Neural cell (in vitro differentiated cells): ENCODE data around the gene TMEM135. TPM values are rescaled to one million over a fixed set of nuclear protein-coding genes. Genes with fewer than 3 reads are reported as not detected.

Source experiments
- H2AFZ ChIP-seq: fragments of 200-600, 300-800 bp; sonication (generic), shearing (Covaris generic); 2 replicates; pipeline ENCODE4 v1.6.0; 2014; ENCODE audit warnings: low read depth, mild to moderate bottlenecking, antibody characterized with exemption, low read length, moderate library complexity
- H3F3A ChIP-seq: fragments of 200-600 bp; shearing (Covaris generic); 2 replicates; pipeline ENCODE4 v1.6.1; 2016; ENCODE audit warnings: mild to moderate bottlenecking, moderate library complexity, mixed read lengths, antibody characterized with exemption, low read length; ENCODE audit not compliant: insufficient read depth, poor library complexity, severe bottlenecking
- H3K27ac ChIP-seq: fragments of 200-600, 300-800 bp; sonication (generic), shearing (Covaris generic); 2 replicates; pipeline ENCODE4 v1.5.1; 2014; ENCODE audit warnings: mild to moderate bottlenecking, low read length, moderate library complexity
- H3K27me3 ChIP-seq: fragments of 300-800, 200-600 bp; sonication (generic), shearing (Covaris generic); 2 replicates; pipeline ENCODE4 v1.6.0; 2014; ENCODE audit warnings: mild to moderate bottlenecking, low read depth, low read length, moderate library complexity; ENCODE audit not compliant: insufficient read depth
- H3K36me3 ChIP-seq: fragments of 300-800, 200-600 bp; sonication (generic), shearing (Covaris generic); 2 replicates; pipeline ENCODE4 v1.5.1; 2014; ENCODE audit warnings: mild to moderate bottlenecking, antibody characterized with exemption, low read length, moderate library complexity; ENCODE audit not compliant: insufficient read depth
- H3K4me2 ChIP-seq: fragments of 300-800, 200-600 bp; sonication (generic), shearing (Covaris generic); 2 replicates; pipeline ENCODE4 v1.6.0; 2014; ENCODE audit warnings: mild to moderate bottlenecking, low read length
- H3K4me3 ChIP-seq: fragments of 300-800, 200-600 bp; sonication (generic), shearing (Covaris generic); 2 replicates; pipeline ENCODE4 v1.5.1; 2014; ENCODE audit warnings: mild to moderate bottlenecking, low read length, moderate library complexity
- H3K79me2 ChIP-seq: fragments of 200-600 bp; shearing (Covaris generic); replicated peaks from 2 replicates; pipeline ENCODE4 v1.6.0; 2014; ENCODE audit warnings: mild to moderate bottlenecking, low read length, moderate library complexity; ENCODE audit not compliant: insufficient read depth
- H3K9ac ChIP-seq: fragments of 300-800, 200-600 bp; sonication (generic), shearing (Covaris generic); 2 replicates; pipeline ENCODE4 v1.6.1; 2016; ENCODE audit warnings: mild to moderate bottlenecking, low read length, mixed read lengths
- H3K9me2 ChIP-seq: fragments of 200-600 bp; shearing (Covaris generic); 2 replicates; pipeline ENCODE4 v1.6.1; 2016; ENCODE audit warnings: mild to moderate bottlenecking, low read length, mixed read lengths; ENCODE audit not compliant: insufficient read depth
- H3K9me3 ChIP-seq: fragments of 200-600, 300-800 bp; sonication (generic), shearing (Covaris generic); 2 replicates; pipeline ENCODE4 v1.6.1; 2016; ENCODE audit warnings: mild to moderate bottlenecking, mixed run types, low read length, moderate library complexity, mixed read lengths
- H4K20me1 ChIP-seq: fragments of 200-600 bp; shearing (Covaris generic); 2 replicates; pipeline ENCODE4 v1.6.1; 2016; ENCODE audit warnings: mild to moderate bottlenecking, mixed run types; ENCODE audit not compliant: insufficient read depth
- EP300 ChIP-seq: fragments of 450-650 bp; conservative IDR thresholded peaks from 2 replicates; pipeline ENCODE4 v1.6.1; 2014; ENCODE audit warnings: antibody characterized with exemption, mild to moderate bottlenecking, moderate library complexity; ENCODE audit not compliant: poor library complexity, severe bottlenecking
- EZH2 ChIP-seq: fragments of 200-600, 300-800 bp; shearing (Covaris generic), sonication (generic); IDR thresholded peaks from 2 replicates; pipeline ENCODE4 v1.6.1; 2014; ENCODE audit warnings: antibody characterized with exemption, low read length, borderline replicate concordance, mild to moderate bottlenecking; ENCODE audit not compliant: insufficient read depth, poor library complexity, severe bottlenecking
- MXI1 ChIP-seq: fragments of 450-650 bp; conservative IDR thresholded peaks from 2 replicates; pipeline ENCODE4 v1.6.1; 2014; ENCODE audit warnings: antibody characterized with exemption, mild to moderate bottlenecking; ENCODE audit not compliant: poor library complexity, severe bottlenecking
- POLR2AphosphoS5 ChIP-seq: IDR thresholded peaks from 2 replicates; pipeline ENCODE4 v1.6.1; 2012
- RAD21 ChIP-seq: fragments of 450-650 bp; conservative IDR thresholded peaks from 2 replicates; pipeline ENCODE4 v1.6.1; 2014; ENCODE audit warnings: antibody characterized with exemption, mild to moderate bottlenecking, moderate library complexity
- SMC3 ChIP-seq: fragments of 450-650 bp; conservative IDR thresholded peaks from 2 replicates; pipeline ENCODE4 v1.6.1; 2014; ENCODE audit warnings: antibody characterized with exemption, mild to moderate bottlenecking, moderate library complexity; ENCODE audit not compliant: poor library complexity
- TAF1 ChIP-seq: IDR thresholded peaks from 2 replicates; pipeline ENCODE4 v1.6.1; 2012; ENCODE audit warnings: low read depth
- polyA plus RNA-seq: library from polyadenylated mRNA; depleted of rRNA; stranded (reverse); fragments of >200 nt; gene quantifications from 2 replicates; pipeline ENCODE4 v1.2.3, GENCODE V29; 2014
- TF ChIP-seq, protein P1 (sequence below): IDR thresholded peaks from 2 replicates; pipeline ENCODE4 v1.6.1; 2012; ENCODE audit warnings: borderline replicate concordance
- TF ChIP-seq, protein P2 (sequence below): fragments of 450-650 bp; IDR thresholded peaks from 2 replicates; pipeline ENCODE4 v1.5.1; 2014; ENCODE audit warnings: antibody characterized with exemption, mild to moderate bottlenecking, moderate library complexity; ENCODE audit not compliant: poor library complexity, severe bottlenecking

Gene TMEM135
- polyA plus RNA-seq, 1 donor from 2014 or later: 15.6 TPM

DNA sequence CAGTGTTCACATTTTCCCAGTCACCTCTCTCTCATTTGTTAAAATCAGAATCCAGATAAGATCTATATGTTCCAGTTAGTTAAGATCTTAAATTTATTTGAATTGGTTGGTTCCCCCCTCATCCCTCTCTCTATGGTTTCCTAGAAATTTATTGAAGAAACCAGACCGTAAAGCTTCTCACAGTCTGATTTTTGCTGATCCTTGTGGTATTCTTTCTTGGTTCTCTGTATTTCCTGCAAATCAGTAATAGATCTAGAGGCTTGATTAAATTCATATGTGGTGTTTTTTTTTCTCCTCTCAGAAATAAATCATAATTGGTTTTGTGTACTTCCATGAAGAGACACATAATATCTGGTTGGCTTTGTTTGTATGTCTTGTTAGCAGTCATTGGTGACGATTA lies 147.5 kb downstream of the TMEM135 start:
- H4K20me1 ChIP-seq: no peaks in the 10 kb centered on the region

DNA sequence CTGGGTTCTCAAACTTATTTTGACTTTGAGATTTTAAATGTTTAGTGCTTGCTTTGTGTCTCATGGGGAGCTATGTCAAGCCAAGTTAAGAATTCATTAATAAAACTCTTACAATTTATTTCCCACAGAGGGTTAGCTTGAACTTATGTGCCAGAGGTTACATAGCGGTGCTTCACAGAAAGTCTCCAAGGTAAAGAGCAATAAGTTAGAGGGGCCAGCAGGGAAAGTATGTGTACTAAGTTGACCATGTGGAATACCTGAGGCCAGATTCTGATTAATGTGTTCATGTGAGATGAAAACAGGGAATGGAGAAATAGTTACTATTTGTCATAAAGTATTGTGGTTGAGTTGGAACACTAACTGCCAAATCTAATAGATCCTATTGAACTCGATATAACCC lies 149.3 kb downstream of the TMEM135 start:
- Histone ChIP-seq H3K9ac (no peak overlapping the region), H3F3A (no peaks in the 10 kb centered on the region)
- TF ChIP-seq TAF1: no peak
- TF ChIP-seq EP300: no peak
- TF ChIP-seq, protein P1, sequence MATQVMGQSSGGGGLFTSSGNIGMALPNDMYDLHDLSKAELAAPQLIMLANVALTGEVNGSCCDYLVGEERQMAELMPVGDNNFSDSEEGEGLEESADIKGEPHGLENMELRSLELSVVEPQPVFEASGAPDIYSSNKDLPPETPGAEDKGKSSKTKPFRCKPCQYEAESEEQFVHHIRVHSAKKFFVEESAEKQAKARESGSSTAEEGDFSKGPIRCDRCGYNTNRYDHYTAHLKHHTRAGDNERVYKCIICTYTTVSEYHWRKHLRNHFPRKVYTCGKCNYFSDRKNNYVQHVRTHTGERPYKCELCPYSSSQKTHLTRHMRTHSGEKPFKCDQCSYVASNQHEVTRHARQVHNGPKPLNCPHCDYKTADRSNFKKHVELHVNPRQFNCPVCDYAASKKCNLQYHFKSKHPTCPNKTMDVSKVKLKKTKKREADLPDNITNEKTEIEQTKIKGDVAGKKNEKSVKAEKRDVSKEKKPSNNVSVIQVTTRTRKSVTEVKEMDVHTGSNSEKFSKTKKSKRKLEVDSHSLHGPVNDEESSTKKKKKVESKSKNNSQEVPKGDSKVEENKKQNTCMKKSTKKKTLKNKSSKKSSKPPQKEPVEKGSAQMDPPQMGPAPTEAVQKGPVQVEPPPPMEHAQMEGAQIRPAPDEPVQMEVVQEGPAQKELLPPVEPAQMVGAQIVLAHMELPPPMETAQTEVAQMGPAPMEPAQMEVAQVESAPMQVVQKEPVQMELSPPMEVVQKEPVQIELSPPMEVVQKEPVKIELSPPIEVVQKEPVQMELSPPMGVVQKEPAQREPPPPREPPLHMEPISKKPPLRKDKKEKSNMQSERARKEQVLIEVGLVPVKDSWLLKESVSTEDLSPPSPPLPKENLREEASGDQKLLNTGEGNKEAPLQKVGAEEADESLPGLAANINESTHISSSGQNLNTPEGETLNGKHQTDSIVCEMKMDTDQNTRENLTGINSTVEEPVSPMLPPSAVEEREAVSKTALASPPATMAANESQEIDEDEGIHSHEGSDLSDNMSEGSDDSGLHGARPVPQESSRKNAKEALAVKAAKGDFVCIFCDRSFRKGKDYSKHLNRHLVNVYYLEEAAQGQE: no peak
- no peak for TF ChIP-seq RAD21
- TF ChIP-seq EZH2: no peak
- TF ChIP-seq, protein P2, sequence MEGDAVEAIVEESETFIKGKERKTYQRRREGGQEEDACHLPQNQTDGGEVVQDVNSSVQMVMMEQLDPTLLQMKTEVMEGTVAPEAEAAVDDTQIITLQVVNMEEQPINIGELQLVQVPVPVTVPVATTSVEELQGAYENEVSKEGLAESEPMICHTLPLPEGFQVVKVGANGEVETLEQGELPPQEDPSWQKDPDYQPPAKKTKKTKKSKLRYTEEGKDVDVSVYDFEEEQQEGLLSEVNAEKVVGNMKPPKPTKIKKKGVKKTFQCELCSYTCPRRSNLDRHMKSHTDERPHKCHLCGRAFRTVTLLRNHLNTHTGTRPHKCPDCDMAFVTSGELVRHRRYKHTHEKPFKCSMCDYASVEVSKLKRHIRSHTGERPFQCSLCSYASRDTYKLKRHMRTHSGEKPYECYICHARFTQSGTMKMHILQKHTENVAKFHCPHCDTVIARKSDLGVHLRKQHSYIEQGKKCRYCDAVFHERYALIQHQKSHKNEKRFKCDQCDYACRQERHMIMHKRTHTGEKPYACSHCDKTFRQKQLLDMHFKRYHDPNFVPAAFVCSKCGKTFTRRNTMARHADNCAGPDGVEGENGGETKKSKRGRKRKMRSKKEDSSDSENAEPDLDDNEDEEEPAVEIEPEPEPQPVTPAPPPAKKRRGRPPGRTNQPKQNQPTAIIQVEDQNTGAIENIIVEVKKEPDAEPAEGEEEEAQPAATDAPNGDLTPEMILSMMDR: no peak
- TF ChIP-seq POLR2AphosphoS5: no peak
- no peak for TF ChIP-seq MXI1
- no peak for TF ChIP-seq SMC3

More for the DNA sequence above, 147.5 kb downstream of the TMEM135 start:
- H3K27me3 ChIP-seq: no peaks in the 10 kb centered on the region
- H3K79me2 ChIP-seq: no peaks in the 10 kb centered on the region
- no peaks in the 10 kb centered on the region for H3K9me2 ChIP-seq
- no peaks in the 10 kb centered on the region for H3K9me3 ChIP-seq
- H3F3A ChIP-seq: no peaks in the 10 kb centered on the region
- H3K4me2 ChIP-seq: no peak overlapping the region
- H2AFZ ChIP-seq: no peak overlapping the region
- H3K36me3 ChIP-seq: no peaks in the 10 kb centered on the region
- no peak overlapping the region for H3K9ac ChIP-seq
- no peak overlapping the region for H3K27ac ChIP-seq
- no peak for TF ChIP-seq EZH2
- no peak for TF ChIP-seq SMC3
- no peak for TF ChIP-seq MXI1
- TF ChIP-seq, protein P2: no peak
- TF ChIP-seq RAD21: no peak
- no peak for TF ChIP-seq EP300
- TF ChIP-seq TAF1: no peak
- TF ChIP-seq, protein P1: no peak
- TF ChIP-seq POLR2AphosphoS5: no peak
- H3K4me3 ChIP-seq: no peak overlapping the region

More for the DNA sequence above, 149.3 kb downstream of the TMEM135 start:
- H3K79me2 ChIP-seq: no peaks in the 10 kb centered on the region
- no peak overlapping the region for H3K27ac ChIP-seq
- H3K36me3 ChIP-seq: no peaks in the 10 kb centered on the region
- no peak overlapping the region for H3K4me3 ChIP-seq
- no peaks in the 10 kb centered on the region for H3K9me3 ChIP-seq
- H3K9me2 ChIP-seq: no peaks in the 10 kb centered on the region
- H2AFZ ChIP-seq: no peak overlapping the region
- no peaks in the 10 kb centered on the region for H3K27me3 ChIP-seq
- H3K4me2 ChIP-seq: no peak overlapping the region
- no peaks in the 10 kb centered on the region for H4K20me1 ChIP-seq
